ENCODE data around the gene HS3ST3A1. TPM values are rescaled to one million over a fixed set of nuclear protein-coding genes. Genes with fewer than 3 reads are reported as not detected.
A peak's percentile ranks its signal among the peaks of the same experiment; 100 is the strongest.

Gene HS3ST3A1
- total RNA-seq (10 to 100 TPM in 1 of 5 donors, 1 to 10 TPM in 3, not detected in 1; 1.8 to 10.7 (median 5.8) TPM), polyA plus RNA-seq (1 to 10 TPM in 1 of 3 donors, under 1 TPM in 2; 0.56 to 1.1 (median 0.63) TPM)
- long read RNA-seq, donor 1 = 0 reads
- long read RNA-seq, donor 2, partial matches to known transcripts = 0 of 1 reads
- long read RNA-seq, donor 2, other reads (novel, unspliced or antisense) = 0 of 1 reads
- long read RNA-seq, donor 3 = 0 reads
- long read RNA-seq, donor 4 = 0 reads
- long read RNA-seq, donor 5, partial matches to known transcripts = 0 of 2 reads
- long read RNA-seq, donor 5, other reads (novel, unspliced or antisense) = 0 of 2 reads
- long read RNA-seq, donor 6, partial matches to known transcripts = 0 of 1 reads
- long read RNA-seq, donor 6, other reads (novel, unspliced or antisense) = 0 of 1 reads
- long read RNA-seq, donor 7 = 0 reads
- long read RNA-seq, donor 8 = 0 reads
- long read RNA-seq, donor 9 = 0 reads
- long read RNA-seq, donor 10 = 0 reads

DNA sequence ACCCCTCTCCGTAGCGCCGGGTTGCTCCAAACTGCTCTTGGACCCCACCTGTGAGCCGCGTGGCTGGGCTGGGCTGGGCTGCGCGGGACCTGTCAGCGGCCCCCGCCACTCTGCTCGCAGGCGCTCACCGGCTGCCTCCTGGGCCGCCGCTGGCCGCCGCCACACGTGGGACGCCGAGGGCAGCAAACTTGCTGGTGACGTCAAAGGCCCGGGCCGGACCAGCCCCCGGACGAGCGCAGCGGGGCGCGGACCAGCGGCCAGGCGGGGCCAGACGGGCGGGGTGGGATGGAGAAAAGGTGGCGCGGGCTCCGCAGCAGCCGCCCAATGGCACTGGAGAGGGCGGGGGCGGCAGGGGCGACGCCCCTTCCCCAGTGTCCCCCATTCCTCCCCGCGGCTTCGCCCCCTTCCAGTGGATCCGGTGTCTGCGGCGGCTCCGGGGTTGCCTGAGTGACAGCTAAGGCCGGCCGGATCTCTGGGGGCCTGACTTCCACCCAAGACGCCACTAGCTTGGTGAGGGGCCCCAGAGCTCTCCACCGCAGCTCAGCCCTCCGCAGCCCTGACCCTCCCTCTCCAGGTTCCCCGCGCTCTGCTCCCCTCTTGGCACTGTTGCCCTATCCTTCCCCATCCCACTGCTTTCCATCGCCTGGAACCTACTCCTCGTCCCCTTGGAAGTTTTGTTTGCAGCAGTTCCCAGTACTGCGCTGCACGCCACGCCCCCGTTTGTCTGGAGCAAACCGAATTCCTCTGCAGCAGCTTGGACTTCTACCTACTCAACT, at the start of gene HS3ST3A1:
Gene HS3ST3A1, minus strand, starts transcription at position 154 of the 776 bp plus-strand sequence. CDS start 800 bp downstream, outside the sequence.
- WGBS, 5 donors = 1 to 8% (median 2%) methylated on average over 21 to 61 of the region's 61 CpGs
- Histone ChIP-seq H3K4me1 (peaks cover 15 to 24% (median 21%) of the 10 kb centered on the region in 4 donors), H3K36me3 (no peaks in the 10 kb centered on the region), H3K9me3 (no peaks in the 10 kb centered on the region), H3K27me3 (peaks cover 16 to 87% (median 36%) of the 10 kb centered on the region in 3 donors), H3K4me3 (peak within 1 kb of the TSS; percentile 41 to 47 (median 44)), H3K27ac (peak within 1 kb of the TSS; percentile 18 to 74 (median 42))
- TF ChIP-seq EP300 (IDR thresholded peaks at IDR 0.05) = no peak
- peak in 1 of 3 donors; percentile 18 for TF ChIP-seq POLR2AphosphoS5 (IDR thresholded peaks at IDR 0.05)
- TF ChIP-seq POLR2A (IDR thresholded peaks at IDR 0.05) = no peak
- TF ChIP-seq, protein P1, sequence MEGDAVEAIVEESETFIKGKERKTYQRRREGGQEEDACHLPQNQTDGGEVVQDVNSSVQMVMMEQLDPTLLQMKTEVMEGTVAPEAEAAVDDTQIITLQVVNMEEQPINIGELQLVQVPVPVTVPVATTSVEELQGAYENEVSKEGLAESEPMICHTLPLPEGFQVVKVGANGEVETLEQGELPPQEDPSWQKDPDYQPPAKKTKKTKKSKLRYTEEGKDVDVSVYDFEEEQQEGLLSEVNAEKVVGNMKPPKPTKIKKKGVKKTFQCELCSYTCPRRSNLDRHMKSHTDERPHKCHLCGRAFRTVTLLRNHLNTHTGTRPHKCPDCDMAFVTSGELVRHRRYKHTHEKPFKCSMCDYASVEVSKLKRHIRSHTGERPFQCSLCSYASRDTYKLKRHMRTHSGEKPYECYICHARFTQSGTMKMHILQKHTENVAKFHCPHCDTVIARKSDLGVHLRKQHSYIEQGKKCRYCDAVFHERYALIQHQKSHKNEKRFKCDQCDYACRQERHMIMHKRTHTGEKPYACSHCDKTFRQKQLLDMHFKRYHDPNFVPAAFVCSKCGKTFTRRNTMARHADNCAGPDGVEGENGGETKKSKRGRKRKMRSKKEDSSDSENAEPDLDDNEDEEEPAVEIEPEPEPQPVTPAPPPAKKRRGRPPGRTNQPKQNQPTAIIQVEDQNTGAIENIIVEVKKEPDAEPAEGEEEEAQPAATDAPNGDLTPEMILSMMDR (IDR thresholded peaks at IDR 0.05) = no peak
- intact Hi-C loops (cut with DNase I; ENCODE audit: low total_unique reads) = no loop called here
- peak in 1 of 2 donors; percentile 85 for DNase-seq

DNA sequence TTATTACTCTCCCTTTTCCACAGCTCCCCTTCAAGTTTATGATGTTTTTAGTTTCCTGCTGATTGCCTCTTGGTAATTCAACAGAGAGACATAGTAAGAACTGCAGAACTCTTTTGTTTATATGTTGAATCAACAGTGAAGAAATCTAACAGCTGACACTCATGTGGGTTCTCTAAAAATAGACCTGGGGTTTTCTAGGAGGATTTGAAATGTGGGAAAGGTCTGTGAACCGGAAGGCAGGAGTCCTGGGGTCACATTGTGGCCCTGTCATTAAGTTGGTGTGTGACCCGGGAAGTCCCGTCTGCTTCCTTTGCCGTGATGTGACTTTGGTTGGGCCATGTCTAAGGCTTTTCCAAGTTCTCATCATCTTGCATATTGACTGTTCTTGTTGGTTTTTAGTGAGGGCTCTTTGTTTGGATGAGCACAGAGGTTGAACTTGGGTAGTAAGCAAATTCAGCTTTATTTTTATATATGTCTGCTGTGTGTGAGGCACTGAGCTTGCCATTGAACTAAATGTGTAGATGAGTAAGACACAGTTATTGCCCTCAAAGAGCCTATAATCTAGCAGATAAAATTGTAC, 48.5 kb upstream of the HS3ST3A1 start:
- Histone ChIP-seq H3K27me3 (no peaks in the 10 kb centered on the region), H3K9me3 (no peaks in the 10 kb centered on the region), H3K36me3 (no peaks in the 10 kb centered on the region), H3K27ac (no peak overlapping the region), H3K4me1 (no peaks in the 10 kb centered on the region), H3K4me3 (no peak overlapping the region)
- TF ChIP-seq POLR2AphosphoS5 (IDR thresholded peaks at IDR 0.05) (no peak), EP300 (IDR thresholded peaks at IDR 0.05) (no peak), POLR2A (IDR thresholded peaks at IDR 0.05) (no peak)
- TF ChIP-seq, protein P1 (IDR thresholded peaks at IDR 0.05) = no peak
- intact Hi-C loops (cut with DNase I; ENCODE audit: low total_unique reads) = no loop called here
- DNase-seq = peak in 1 of 2 donors; percentile 12
- 54 to 81% (median 66%) methylated on average over 4 of the region's 4 CpGs for WGBS, 5 donors

DNA sequence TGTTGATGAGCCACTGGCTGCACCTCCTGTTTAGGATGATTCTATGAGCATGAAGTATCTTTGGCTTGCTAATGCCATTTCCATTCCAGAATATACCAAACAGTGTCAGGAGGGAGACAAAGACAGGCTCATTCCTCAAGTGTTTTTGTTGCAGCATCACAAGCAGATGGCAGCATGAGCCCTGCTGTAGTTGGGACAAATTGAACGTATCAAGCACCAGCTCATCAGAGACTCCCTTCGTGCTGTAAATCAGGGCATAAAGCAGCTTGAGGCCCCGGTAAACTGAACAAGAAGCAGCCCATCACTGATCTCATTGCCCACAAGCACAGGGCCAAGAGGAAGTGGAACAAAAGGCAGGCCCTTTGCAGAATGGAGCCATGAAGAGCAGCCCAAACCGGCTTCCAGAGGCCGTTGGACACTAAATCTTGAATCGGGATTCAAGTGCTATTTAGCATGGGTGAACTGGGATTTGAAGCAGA, 45.9 kb upstream of the HS3ST3A1 start:
- Histone ChIP-seq H3K4me3 (no peak overlapping the region), H3K27ac (no peak overlapping the region), H3K4me1 (no peaks in the 10 kb centered on the region), H3K36me3 (no peaks in the 10 kb centered on the region), H3K9me3 (no peaks in the 10 kb centered on the region), H3K27me3 (no peaks in the 10 kb centered on the region)
- TF ChIP-seq EP300 (IDR thresholded peaks at IDR 0.05) (no peak), POLR2AphosphoS5 (IDR thresholded peaks at IDR 0.05) (no peak), POLR2A (IDR thresholded peaks at IDR 0.05) (no peak)
- TF ChIP-seq, protein P1 (IDR thresholded peaks at IDR 0.05) = no peak
- intact Hi-C loops (cut with DNase I; ENCODE audit: low total_unique reads) = no loop called here
- DNase-seq = peak in 1 of 2 donors; percentile 47
- 57 to 70% (median 64%) methylated on average over 6 of the region's 6 CpGs for WGBS, 5 donors
